C4-2B (cell line): ENCODE data around the gene FBXL17.

ENCODE experiments used
- H3K27ac ChIP-seq: fragments of 450-650 bp; 2 replicates; pipeline ENCODE4 v1.5.1; 2017
- ZFX ChIP-seq: fragments of 450-650 bp; IDR thresholded peaks from 2 replicates; pipeline ENCODE4 v1.6.1; 2017
- TF ChIP-seq, protein P1 (sequence below): fragments of 450-650 bp; conservative IDR thresholded peaks from 2 replicates; pipeline ENCODE4 v1.5.1; 2017; ENCODE audit warnings: mild to moderate bottlenecking

Gene FBXL17

DNA sequence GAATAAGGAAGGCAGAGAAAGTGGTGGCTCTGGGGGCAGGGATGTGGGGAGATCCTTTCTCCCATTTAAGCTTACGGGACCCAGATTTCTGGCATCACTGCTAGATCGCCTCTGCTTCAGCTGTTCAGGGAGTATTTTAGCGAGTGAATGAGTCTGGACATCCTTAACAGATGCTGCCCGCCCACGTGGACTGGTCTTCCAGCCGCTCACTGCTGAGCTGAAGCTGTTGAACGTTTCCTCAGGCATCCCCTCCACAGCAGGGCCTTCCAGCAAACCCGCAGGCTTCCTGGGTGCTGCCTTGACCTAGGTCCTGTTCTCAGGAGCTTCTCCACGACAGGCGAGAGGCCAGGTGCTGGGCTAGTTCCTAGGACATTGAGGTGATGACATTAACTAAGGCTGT, 566.8 kb downstream of the FBXL17 start:
- TF ChIP-seq, protein P1, sequence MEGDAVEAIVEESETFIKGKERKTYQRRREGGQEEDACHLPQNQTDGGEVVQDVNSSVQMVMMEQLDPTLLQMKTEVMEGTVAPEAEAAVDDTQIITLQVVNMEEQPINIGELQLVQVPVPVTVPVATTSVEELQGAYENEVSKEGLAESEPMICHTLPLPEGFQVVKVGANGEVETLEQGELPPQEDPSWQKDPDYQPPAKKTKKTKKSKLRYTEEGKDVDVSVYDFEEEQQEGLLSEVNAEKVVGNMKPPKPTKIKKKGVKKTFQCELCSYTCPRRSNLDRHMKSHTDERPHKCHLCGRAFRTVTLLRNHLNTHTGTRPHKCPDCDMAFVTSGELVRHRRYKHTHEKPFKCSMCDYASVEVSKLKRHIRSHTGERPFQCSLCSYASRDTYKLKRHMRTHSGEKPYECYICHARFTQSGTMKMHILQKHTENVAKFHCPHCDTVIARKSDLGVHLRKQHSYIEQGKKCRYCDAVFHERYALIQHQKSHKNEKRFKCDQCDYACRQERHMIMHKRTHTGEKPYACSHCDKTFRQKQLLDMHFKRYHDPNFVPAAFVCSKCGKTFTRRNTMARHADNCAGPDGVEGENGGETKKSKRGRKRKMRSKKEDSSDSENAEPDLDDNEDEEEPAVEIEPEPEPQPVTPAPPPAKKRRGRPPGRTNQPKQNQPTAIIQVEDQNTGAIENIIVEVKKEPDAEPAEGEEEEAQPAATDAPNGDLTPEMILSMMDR = no peak
- no peak for TF ChIP-seq ZFX
- no peak overlapping the region for H3K27ac ChIP-seq

DNA sequence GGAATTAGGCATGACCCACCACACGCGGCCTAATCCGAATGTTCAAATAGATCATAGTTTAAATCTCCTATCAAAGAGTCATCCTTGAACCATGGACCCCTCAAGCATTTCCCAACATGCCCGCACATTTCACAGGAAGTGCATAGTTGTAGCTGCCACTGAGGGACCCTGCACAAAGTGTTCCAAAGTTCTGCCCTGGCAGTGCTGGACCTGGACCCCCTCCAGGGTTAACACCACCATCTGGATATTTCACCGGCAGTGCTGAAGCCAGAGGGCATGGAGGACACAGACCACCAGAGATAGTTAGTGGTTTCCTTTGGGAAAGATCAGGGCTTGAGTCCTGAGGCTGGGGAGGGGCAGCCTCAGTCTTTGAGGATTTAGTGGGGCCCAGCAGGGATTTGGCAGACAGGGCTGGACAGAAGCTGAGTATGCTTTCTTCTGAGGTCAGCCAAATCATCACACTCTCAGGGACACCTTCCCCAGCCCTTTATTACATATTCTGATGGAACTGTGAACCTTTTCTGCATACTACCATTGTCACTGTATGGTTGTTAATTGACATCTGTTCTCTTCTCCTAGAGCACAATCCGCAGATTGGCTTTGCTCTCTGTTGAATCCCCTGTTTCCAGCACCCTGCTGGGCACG, 567.6 kb downstream of the FBXL17 start:
- H3K27ac ChIP-seq = no peak overlapping the region
- TF ChIP-seq ZFX = no peak
- TF ChIP-seq, protein P1 = no peak

DNA sequence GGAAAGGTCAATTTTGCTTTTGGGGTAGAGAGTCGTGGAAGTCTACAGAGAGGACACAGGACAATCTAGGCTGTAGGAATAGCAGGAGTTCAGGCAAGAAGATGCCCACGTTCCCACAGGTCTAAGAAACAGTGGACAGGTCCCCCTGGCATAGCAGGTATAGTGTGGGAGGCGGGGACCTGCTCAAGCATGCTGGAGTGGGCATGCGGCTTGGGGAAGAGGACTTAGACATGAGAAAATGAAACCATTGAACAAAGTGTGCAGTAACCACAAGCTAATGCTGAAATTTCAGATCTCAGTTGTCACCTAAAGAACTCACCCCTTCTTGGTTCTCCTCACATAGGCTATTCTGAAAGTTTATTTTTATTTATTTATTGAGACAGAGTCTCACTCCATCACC, 568.3 kb downstream of the FBXL17 start:
- H3K27ac ChIP-seq = no peak overlapping the region
- no peak for TF ChIP-seq ZFX
- TF ChIP-seq, protein P1 = no peak

- H3K27ac ChIP-seq = no peak overlapping the region
Observed at GRCh38 chr5:107812570-107813141, 569.2 kb downstream of the FBXL17 start.

DNA sequence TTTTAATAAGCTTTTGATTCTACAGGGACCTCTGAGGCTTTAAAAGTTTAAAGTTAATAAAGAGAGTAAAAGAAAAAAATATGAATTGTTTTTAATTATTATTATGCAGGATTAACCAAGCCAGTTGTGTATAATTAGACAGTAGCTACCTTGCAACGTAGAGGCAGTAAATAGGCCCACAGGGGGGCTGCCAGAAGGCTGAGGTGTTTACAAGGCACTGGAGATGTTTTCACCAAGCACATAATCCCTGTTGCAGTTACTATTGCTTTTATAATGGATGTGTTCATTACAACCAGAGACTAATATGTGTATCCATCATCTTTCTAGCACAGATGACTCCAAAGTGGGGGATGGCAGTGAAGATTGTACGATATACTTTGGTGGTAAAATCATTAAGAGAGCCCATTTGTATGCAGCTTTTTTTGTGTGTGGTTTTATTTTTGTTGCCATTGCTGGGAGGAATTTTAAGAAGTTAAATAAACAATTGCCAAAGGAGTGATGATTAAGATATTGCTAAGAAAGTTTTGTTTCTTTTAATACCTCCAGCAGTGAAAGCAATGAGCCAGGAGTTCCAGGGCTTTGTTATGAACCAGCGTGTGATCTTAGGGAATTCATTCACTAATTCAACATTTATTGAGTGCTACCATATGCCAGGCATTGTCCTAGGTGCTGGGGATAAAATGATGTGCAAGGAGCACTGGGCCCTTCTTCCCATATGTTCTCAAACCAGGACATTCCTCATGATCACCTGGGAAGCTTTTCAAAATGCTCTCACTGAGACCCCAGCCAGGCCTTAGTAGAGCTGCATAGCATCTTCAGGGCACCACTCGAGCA, 572.5 kb downstream of the FBXL17 start:
- no peak overlapping the region for H3K27ac ChIP-seq
- TF ChIP-seq, protein P1 = no peak
- TF ChIP-seq ZFX = no peak

More at GRCh38 chr5:107812570-107813141, 569.2 kb downstream of the FBXL17 start:
- no peak for TF ChIP-seq ZFX
- TF ChIP-seq, protein P1 = no peak
